Neural cell (in vitro differentiated cells): ENCODE data around the gene SH3RF3. TPM values are rescaled to one million over a fixed set of nuclear protein-coding genes. Genes with fewer than 3 reads are reported as not detected.

ENCODE experiments used
- H2AFZ ChIP-seq: fragments of 200-600, 300-800 bp; sonication (generic), shearing (Covaris generic); 2 replicates; pipeline ENCODE4 v1.6.0; 2014; ENCODE audit warnings: low read depth, mild to moderate bottlenecking, antibody characterized with exemption, low read length, moderate library complexity
- H3F3A ChIP-seq: fragments of 200-600 bp; shearing (Covaris generic); 2 replicates; pipeline ENCODE4 v1.6.1; 2016; ENCODE audit warnings: mild to moderate bottlenecking, moderate library complexity, mixed read lengths, antibody characterized with exemption, low read length; ENCODE audit not compliant: insufficient read depth, poor library complexity, severe bottlenecking
- H3K27ac ChIP-seq: fragments of 200-600, 300-800 bp; sonication (generic), shearing (Covaris generic); 2 replicates; pipeline ENCODE4 v1.5.1; 2014; ENCODE audit warnings: mild to moderate bottlenecking, low read length, moderate library complexity
- H3K27me3 ChIP-seq: fragments of 300-800, 200-600 bp; sonication (generic), shearing (Covaris generic); 2 replicates; pipeline ENCODE4 v1.6.0; 2014; ENCODE audit warnings: mild to moderate bottlenecking, low read depth, low read length, moderate library complexity; ENCODE audit not compliant: insufficient read depth
- H3K36me3 ChIP-seq: fragments of 300-800, 200-600 bp; sonication (generic), shearing (Covaris generic); 2 replicates; pipeline ENCODE4 v1.5.1; 2014; ENCODE audit warnings: mild to moderate bottlenecking, antibody characterized with exemption, low read length, moderate library complexity; ENCODE audit not compliant: insufficient read depth
- H3K4me2 ChIP-seq: fragments of 300-800, 200-600 bp; sonication (generic), shearing (Covaris generic); 2 replicates; pipeline ENCODE4 v1.6.0; 2014; ENCODE audit warnings: mild to moderate bottlenecking, low read length
- H3K4me3 ChIP-seq: fragments of 300-800, 200-600 bp; sonication (generic), shearing (Covaris generic); 2 replicates; pipeline ENCODE4 v1.5.1; 2014; ENCODE audit warnings: mild to moderate bottlenecking, low read length, moderate library complexity
- H3K79me2 ChIP-seq: fragments of 200-600 bp; shearing (Covaris generic); replicated peaks from 2 replicates; pipeline ENCODE4 v1.6.0; 2014; ENCODE audit warnings: mild to moderate bottlenecking, low read length, moderate library complexity; ENCODE audit not compliant: insufficient read depth
- H3K9ac ChIP-seq: fragments of 300-800, 200-600 bp; sonication (generic), shearing (Covaris generic); 2 replicates; pipeline ENCODE4 v1.6.1; 2016; ENCODE audit warnings: mild to moderate bottlenecking, low read length, mixed read lengths
- H3K9me2 ChIP-seq: fragments of 200-600 bp; shearing (Covaris generic); 2 replicates; pipeline ENCODE4 v1.6.1; 2016; ENCODE audit warnings: mild to moderate bottlenecking, low read length, mixed read lengths; ENCODE audit not compliant: insufficient read depth
- H3K9me3 ChIP-seq: fragments of 200-600, 300-800 bp; sonication (generic), shearing (Covaris generic); 2 replicates; pipeline ENCODE4 v1.6.1; 2016; ENCODE audit warnings: mild to moderate bottlenecking, mixed run types, low read length, moderate library complexity, mixed read lengths
- H4K20me1 ChIP-seq: fragments of 200-600 bp; shearing (Covaris generic); 2 replicates; pipeline ENCODE4 v1.6.1; 2016; ENCODE audit warnings: mild to moderate bottlenecking, mixed run types; ENCODE audit not compliant: insufficient read depth
- EP300 ChIP-seq: fragments of 450-650 bp; conservative IDR thresholded peaks from 2 replicates; pipeline ENCODE4 v1.6.1; 2014; ENCODE audit warnings: antibody characterized with exemption, mild to moderate bottlenecking, moderate library complexity; ENCODE audit not compliant: poor library complexity, severe bottlenecking
- EZH2 ChIP-seq: fragments of 200-600, 300-800 bp; shearing (Covaris generic), sonication (generic); IDR thresholded peaks from 2 replicates; pipeline ENCODE4 v1.6.1; 2014; ENCODE audit warnings: antibody characterized with exemption, low read length, borderline replicate concordance, mild to moderate bottlenecking; ENCODE audit not compliant: insufficient read depth, poor library complexity, severe bottlenecking
- MXI1 ChIP-seq: fragments of 450-650 bp; conservative IDR thresholded peaks from 2 replicates; pipeline ENCODE4 v1.6.1; 2014; ENCODE audit warnings: antibody characterized with exemption, mild to moderate bottlenecking; ENCODE audit not compliant: poor library complexity, severe bottlenecking
- POLR2AphosphoS5 ChIP-seq: IDR thresholded peaks from 2 replicates; pipeline ENCODE4 v1.6.1; 2012
- RAD21 ChIP-seq: fragments of 450-650 bp; conservative IDR thresholded peaks from 2 replicates; pipeline ENCODE4 v1.6.1; 2014; ENCODE audit warnings: antibody characterized with exemption, mild to moderate bottlenecking, moderate library complexity
- SMC3 ChIP-seq: fragments of 450-650 bp; conservative IDR thresholded peaks from 2 replicates; pipeline ENCODE4 v1.6.1; 2014; ENCODE audit warnings: antibody characterized with exemption, mild to moderate bottlenecking, moderate library complexity; ENCODE audit not compliant: poor library complexity
- TAF1 ChIP-seq: IDR thresholded peaks from 2 replicates; pipeline ENCODE4 v1.6.1; 2012; ENCODE audit warnings: low read depth
- polyA plus RNA-seq: library from polyadenylated mRNA; depleted of rRNA; stranded (reverse); fragments of >200 nt; gene quantifications from 2 replicates; pipeline ENCODE4 v1.2.3, GENCODE V29; 2014
- TF ChIP-seq, protein P1 (sequence below): fragments of 450-650 bp; IDR thresholded peaks from 2 replicates; pipeline ENCODE4 v1.5.1; 2014; ENCODE audit warnings: antibody characterized with exemption, mild to moderate bottlenecking, moderate library complexity; ENCODE audit not compliant: poor library complexity, severe bottlenecking
- TF ChIP-seq, protein P2 (sequence below): IDR thresholded peaks from 2 replicates; pipeline ENCODE4 v1.6.1; 2012; ENCODE audit warnings: borderline replicate concordance

SH3RF3 gene
- polyA plus RNA-seq, 1 donor from 2014 or later = 0.53 TPM

- Histone ChIP-seq H3K9ac (no peak overlapping the region), H4K20me1 (no peaks in the 10 kb centered on the region), H3K27ac (no peak overlapping the region), H3K79me2 (no peaks in the 10 kb centered on the region), H3K4me3 (no peak overlapping the region), H3K27me3 (no peaks in the 10 kb centered on the region), H3F3A (no peaks in the 10 kb centered on the region), H2AFZ (no peak overlapping the region), H3K4me2 (no peak overlapping the region), H3K9me3 (no peaks in the 10 kb centered on the region), H3K9me2 (no peaks in the 10 kb centered on the region), H3K36me3 (no peaks in the 10 kb centered on the region)
- TF ChIP-seq, protein P1, sequence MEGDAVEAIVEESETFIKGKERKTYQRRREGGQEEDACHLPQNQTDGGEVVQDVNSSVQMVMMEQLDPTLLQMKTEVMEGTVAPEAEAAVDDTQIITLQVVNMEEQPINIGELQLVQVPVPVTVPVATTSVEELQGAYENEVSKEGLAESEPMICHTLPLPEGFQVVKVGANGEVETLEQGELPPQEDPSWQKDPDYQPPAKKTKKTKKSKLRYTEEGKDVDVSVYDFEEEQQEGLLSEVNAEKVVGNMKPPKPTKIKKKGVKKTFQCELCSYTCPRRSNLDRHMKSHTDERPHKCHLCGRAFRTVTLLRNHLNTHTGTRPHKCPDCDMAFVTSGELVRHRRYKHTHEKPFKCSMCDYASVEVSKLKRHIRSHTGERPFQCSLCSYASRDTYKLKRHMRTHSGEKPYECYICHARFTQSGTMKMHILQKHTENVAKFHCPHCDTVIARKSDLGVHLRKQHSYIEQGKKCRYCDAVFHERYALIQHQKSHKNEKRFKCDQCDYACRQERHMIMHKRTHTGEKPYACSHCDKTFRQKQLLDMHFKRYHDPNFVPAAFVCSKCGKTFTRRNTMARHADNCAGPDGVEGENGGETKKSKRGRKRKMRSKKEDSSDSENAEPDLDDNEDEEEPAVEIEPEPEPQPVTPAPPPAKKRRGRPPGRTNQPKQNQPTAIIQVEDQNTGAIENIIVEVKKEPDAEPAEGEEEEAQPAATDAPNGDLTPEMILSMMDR = no peak
- no peak for TF ChIP-seq RAD21
- TF ChIP-seq TAF1 = no peak
- no peak for TF ChIP-seq EP300
- TF ChIP-seq EZH2 = no peak
- TF ChIP-seq, protein P2, sequence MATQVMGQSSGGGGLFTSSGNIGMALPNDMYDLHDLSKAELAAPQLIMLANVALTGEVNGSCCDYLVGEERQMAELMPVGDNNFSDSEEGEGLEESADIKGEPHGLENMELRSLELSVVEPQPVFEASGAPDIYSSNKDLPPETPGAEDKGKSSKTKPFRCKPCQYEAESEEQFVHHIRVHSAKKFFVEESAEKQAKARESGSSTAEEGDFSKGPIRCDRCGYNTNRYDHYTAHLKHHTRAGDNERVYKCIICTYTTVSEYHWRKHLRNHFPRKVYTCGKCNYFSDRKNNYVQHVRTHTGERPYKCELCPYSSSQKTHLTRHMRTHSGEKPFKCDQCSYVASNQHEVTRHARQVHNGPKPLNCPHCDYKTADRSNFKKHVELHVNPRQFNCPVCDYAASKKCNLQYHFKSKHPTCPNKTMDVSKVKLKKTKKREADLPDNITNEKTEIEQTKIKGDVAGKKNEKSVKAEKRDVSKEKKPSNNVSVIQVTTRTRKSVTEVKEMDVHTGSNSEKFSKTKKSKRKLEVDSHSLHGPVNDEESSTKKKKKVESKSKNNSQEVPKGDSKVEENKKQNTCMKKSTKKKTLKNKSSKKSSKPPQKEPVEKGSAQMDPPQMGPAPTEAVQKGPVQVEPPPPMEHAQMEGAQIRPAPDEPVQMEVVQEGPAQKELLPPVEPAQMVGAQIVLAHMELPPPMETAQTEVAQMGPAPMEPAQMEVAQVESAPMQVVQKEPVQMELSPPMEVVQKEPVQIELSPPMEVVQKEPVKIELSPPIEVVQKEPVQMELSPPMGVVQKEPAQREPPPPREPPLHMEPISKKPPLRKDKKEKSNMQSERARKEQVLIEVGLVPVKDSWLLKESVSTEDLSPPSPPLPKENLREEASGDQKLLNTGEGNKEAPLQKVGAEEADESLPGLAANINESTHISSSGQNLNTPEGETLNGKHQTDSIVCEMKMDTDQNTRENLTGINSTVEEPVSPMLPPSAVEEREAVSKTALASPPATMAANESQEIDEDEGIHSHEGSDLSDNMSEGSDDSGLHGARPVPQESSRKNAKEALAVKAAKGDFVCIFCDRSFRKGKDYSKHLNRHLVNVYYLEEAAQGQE = no peak
- no peak for TF ChIP-seq MXI1
- TF ChIP-seq POLR2AphosphoS5 = no peak
- TF ChIP-seq SMC3 = no peak
Observed at GRCh38 chr2:109513230-109513629, 384.2 kb downstream of the SH3RF3 start.

- Histone ChIP-seq H3K9me2 (no peaks in the 10 kb centered on the region), H3K9ac (no peak overlapping the region), H3K79me2 (no peaks in the 10 kb centered on the region), H3K4me2 (no peak overlapping the region), H3K36me3 (no peaks in the 10 kb centered on the region), H3K27ac (no peak overlapping the region), H3K4me3 (no peak overlapping the region), H4K20me1 (no peaks in the 10 kb centered on the region), H3K27me3 (no peaks in the 10 kb centered on the region), H3F3A (no peaks in the 10 kb centered on the region), H2AFZ (no peak overlapping the region), H3K9me3 (no peaks in the 10 kb centered on the region)
- TF ChIP-seq EP300 (no peak), MXI1 (no peak), TAF1 (no peak), RAD21 (no peak), POLR2AphosphoS5 (no peak), EZH2 (no peak), SMC3 (no peak)
- TF ChIP-seq, protein P1 = no peak
- TF ChIP-seq, protein P2 = no peak
Observed at GRCh38 chr2:109513749-109514588, 385.0 kb downstream of the SH3RF3 start.
